HL-60 (cell line): Measurements from ENCODE around the gene CCR4.
"Not testable (repeated sequence)": the region's sequence is repeated elsewhere in the genome, so short reads cannot be mapped to it uniquely, and the experiment has no call there.

Experiments used
- POLR2AphosphoS5 ChIP-seq: IDR thresholded peaks from 2 replicates; pipeline ENCODE4 v1.6.1; 2012; ENCODE audit warnings: low read depth
- REST ChIP-seq: IDR thresholded peaks from 2 replicates; pipeline ENCODE4 v1.6.1; 2012; ENCODE audit warnings: low read depth; ENCODE audit not compliant: insufficient replicate concordance
- SPI1 ChIP-seq: IDR thresholded peaks from 2 replicates; pipeline ENCODE4 v1.6.1; 2012; ENCODE audit warnings: low read depth, mild to moderate bottlenecking, borderline replicate concordance
- TF ChIP-seq, protein P1 (sequence below): IDR thresholded peaks from one replicate; pipeline ENCODE4 v1.5.1; 2011; ENCODE audit warnings: low read length, control low read depth, inconsistent platforms; ENCODE audit not compliant: insufficient read depth

GRCh38 chr3:32964781-32965180 lies 13.3 kb downstream of the CCR4 start:
- TF ChIP-seq, protein P1, sequence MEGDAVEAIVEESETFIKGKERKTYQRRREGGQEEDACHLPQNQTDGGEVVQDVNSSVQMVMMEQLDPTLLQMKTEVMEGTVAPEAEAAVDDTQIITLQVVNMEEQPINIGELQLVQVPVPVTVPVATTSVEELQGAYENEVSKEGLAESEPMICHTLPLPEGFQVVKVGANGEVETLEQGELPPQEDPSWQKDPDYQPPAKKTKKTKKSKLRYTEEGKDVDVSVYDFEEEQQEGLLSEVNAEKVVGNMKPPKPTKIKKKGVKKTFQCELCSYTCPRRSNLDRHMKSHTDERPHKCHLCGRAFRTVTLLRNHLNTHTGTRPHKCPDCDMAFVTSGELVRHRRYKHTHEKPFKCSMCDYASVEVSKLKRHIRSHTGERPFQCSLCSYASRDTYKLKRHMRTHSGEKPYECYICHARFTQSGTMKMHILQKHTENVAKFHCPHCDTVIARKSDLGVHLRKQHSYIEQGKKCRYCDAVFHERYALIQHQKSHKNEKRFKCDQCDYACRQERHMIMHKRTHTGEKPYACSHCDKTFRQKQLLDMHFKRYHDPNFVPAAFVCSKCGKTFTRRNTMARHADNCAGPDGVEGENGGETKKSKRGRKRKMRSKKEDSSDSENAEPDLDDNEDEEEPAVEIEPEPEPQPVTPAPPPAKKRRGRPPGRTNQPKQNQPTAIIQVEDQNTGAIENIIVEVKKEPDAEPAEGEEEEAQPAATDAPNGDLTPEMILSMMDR: not testable (repeated sequence)
- not testable (repeated sequence) for TF ChIP-seq POLR2AphosphoS5, REST, SPI1
